GM18505 (cell line): Measurements from ENCODE around the gene APOA1.

ENCODE experiments used
- ATAC-seq: cut with Tn5 transposase; IDR thresholded peaks from one replicate; pipeline ENCODE4 v1.9.1; 2021; ENCODE audit not compliant: unreplicated experiment
- POLR2A ChIP-seq: IDR thresholded peaks from 4 replicates; pipeline ENCODE4 v1.6.1; 2011; ENCODE audit warnings: borderline replicate concordance; ENCODE audit not compliant: insufficient read depth, insufficient read length; ENCODE audit errors: extremely low read depth

APOA1 gene

GRCh38 chr11:116867619-116868018 is 30.2 kb upstream of the APOA1 start:
- no peak for ATAC-seq
- TF ChIP-seq POLR2A: no peak

- TF ChIP-seq POLR2A: no peak
- no peak for ATAC-seq
Measured at GRCh38 chr11:116866804-116867455, 29.5 kb upstream of the APOA1 start.

- TF ChIP-seq POLR2A: no peak
- no peak for ATAC-seq
Measured at GRCh38 chr11:116865696-116866095, 28.3 kb upstream of the APOA1 start.

DNA sequence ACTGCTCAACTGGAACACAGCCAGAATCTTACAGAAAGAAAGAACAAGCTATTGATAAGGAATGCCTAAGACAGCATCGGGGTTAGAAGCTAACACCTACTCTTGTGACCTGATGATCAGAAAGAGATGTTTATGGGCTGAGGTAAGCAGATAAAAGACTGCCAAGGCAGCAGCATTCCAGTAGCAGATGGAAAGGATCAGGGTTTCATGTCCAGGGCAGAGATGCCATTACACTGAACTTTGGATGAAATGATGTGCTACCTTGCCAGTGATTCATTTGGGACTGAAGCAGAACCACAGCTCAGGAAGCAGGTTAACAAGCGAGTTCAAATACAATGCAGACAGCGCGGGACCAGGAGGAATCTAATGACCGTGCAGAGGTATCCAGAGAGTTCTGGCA is 27.1 kb upstream of the APOA1 start:
- no peak for TF ChIP-seq POLR2A
- no peak for ATAC-seq

- no peak for TF ChIP-seq POLR2A
- ATAC-seq: no peak
Measured at GRCh38 chr11:116862951-116863350, 25.5 kb upstream of the APOA1 start.

GRCh38 chr11:116862185-116862584 is 24.8 kb upstream of the APOA1 start:
- no peak for TF ChIP-seq POLR2A
- no peak for ATAC-seq

DNA sequence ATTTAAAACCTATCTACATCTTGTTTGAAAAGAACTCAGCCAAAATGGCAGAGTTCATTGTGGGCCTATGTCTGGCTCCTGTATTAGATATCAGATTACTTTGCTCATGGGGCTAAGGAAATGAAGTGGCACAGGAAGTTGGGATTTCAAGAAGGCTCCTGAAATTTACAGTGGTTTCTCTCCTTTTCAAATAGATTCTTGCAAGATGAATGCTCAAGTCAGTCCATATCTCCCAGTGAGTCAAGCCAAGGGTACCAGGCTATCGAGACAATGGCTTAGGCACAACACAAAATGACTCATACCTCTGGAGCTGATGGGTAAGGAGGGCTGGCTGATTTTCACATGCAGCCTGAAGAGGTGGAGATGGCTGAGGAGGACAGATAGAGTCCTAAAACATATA is 24.1 kb upstream of the APOA1 start:
- ATAC-seq: no peak
- TF ChIP-seq POLR2A: no peak

GRCh38 chr11:116860303-116860702 is 22.9 kb upstream of the APOA1 start:
- ATAC-seq: no peak
- no peak for TF ChIP-seq POLR2A

GRCh38 chr11:116859175-116859574 is 21.8 kb upstream of the APOA1 start:
- TF ChIP-seq POLR2A: no peak
- ATAC-seq: no peak

GRCh38 chr11:116857936-116858335 is 20.5 kb upstream of the APOA1 start:
- TF ChIP-seq POLR2A: no peak
- no peak for ATAC-seq

GRCh38 chr11:116857316-116857715 is 19.9 kb upstream of the APOA1 start:
- TF ChIP-seq POLR2A: no peak
- no peak for ATAC-seq

DNA sequence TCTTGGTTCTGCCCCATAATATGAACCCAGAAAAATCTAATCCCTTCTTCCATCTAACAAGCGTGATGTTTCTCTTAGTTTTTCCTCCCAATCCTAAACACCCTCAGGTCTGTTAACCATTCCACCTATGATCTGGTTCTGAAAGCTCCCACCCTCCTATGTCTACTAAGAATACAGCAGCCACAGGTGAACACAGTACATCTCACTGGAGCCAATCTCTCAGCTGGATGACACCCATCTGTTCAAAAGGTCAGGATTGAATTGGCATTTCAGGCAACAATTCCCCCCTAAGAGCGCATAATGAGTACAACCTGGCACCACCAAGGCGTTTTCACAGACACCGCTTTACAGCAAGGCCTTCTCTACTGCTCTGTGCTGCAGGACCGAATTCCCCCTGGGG is 19.0 kb upstream of the APOA1 start:
- TF ChIP-seq POLR2A: no peak
- no peak for ATAC-seq

DNA sequence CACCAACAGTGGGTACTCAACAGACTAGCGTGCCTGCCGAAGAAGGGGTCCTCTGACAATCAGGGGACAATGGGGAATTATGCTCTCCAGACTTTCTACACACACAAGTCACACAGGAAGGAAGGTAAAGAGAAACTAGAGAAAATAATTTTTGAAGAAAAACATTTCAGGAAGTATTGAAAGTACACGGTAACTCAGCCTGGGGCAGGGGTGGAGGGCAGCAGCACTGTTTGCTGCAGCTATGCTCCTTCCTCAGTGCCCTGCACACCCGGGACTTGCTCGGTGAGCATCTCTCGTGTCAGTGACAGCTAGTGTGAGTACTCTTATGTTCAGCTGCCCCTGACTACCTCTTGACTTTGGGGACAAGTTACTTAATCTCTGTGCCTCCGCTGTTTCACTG is 18.0 kb upstream of the APOA1 start:
- no peak for ATAC-seq
- no peak for TF ChIP-seq POLR2A

GRCh38 chr11:116853461-116854073 is 16.1 kb upstream of the APOA1 start:
- TF ChIP-seq POLR2A: no peak
- peak; percentile 82 for ATAC-seq
